ENCODE data around the gene KRTAP20-2. TPM values are rescaled to one million over a fixed set of nuclear protein-coding genes. Genes with fewer than 3 reads are reported as not detected.

The KRTAP20-2 gene
- total and polyA plus RNA-seq, 2 experiments from 2014 or later = not detected

- Histone ChIP-seq H3K9me3 (ENCODE audit: low read depth) (no peaks in the 10 kb centered on the region), H3K36me3 (replicated peaks; ENCODE audit: insufficient read depth, low read depth) (no peaks in the 10 kb centered on the region), H3K4me3 (no peak overlapping the region), H4K20me1 (ENCODE audit: insufficient read depth, poor library complexity, severe bottlenecking) (no peaks in the 10 kb centered on the region), H3K4me1 (ENCODE audit: insufficient read depth) (no peaks in the 10 kb centered on the region), H3K4me2 (no peak overlapping the region), H3K9me2 (replicated peaks; ENCODE audit: insufficient read depth) (no peaks in the 10 kb centered on the region), H2AFZ (no peak overlapping the region), H3K79me2 (no peaks in the 10 kb centered on the region), H3K27me3 (no peaks in the 10 kb centered on the region), H3K27ac (no peak overlapping the region)
- 85% methylated on average over 3 of the region's 3 CpGs for WGBS (ENCODE audit: low lambda C conversion rate, missing lambda C conversion rate)
- TF ChIP-seq EZH2phosphoT487 (IDR thresholded peaks at IDR 0.05; ENCODE audit: low read depth, severe bottlenecking, unreplicated experiment) (no peak), EZH2 (IDR thresholded peaks at IDR 0.05; ENCODE audit: borderline replicate concordance) (no peak), CTCF (IDR thresholded peaks at IDR 0.05; ENCODE audit: poor library complexity) (no peak)
- DNase-seq (ENCODE audit: low spot score) = no peak
Observed at GRCh38 chr21:30623362-30623761, 11.6 kb upstream of the KRTAP20-2 start.

GRCh38 chr21:30625449-30626165, 9.4 kb upstream of the KRTAP20-2 start:
- Histone ChIP-seq H3K27ac (no peak overlapping the region), H3K4me1 (ENCODE audit: insufficient read depth) (no peaks in the 10 kb centered on the region), H2AFZ (no peak overlapping the region), H3K27me3 (no peaks in the 10 kb centered on the region), H3K9me2 (replicated peaks; ENCODE audit: insufficient read depth) (no peaks in the 10 kb centered on the region), H3K4me2 (no peak overlapping the region), H3K36me3 (replicated peaks; ENCODE audit: insufficient read depth, low read depth) (no peaks in the 10 kb centered on the region), H3K79me2 (no peaks in the 10 kb centered on the region), H3K9me3 (ENCODE audit: low read depth) (no peaks in the 10 kb centered on the region), H4K20me1 (ENCODE audit: insufficient read depth, poor library complexity, severe bottlenecking) (no peaks in the 10 kb centered on the region), H3K4me3 (no peak overlapping the region)
- DNase-seq (ENCODE audit: low spot score) = no peak
- TF ChIP-seq CTCF (IDR thresholded peaks at IDR 0.05; ENCODE audit: poor library complexity) (no peak), EZH2phosphoT487 (IDR thresholded peaks at IDR 0.05; ENCODE audit: low read depth, severe bottlenecking, unreplicated experiment) (no peak), EZH2 (IDR thresholded peaks at IDR 0.05; ENCODE audit: borderline replicate concordance) (no peak)
- WGBS (ENCODE audit: low lambda C conversion rate, missing lambda C conversion rate) = 85% methylated on average over 4 of the region's 4 CpGs

- H2AFZ ChIP-seq = no peak overlapping the region
- no peak for DNase-seq (ENCODE audit: low spot score)
- H3K4me3 ChIP-seq = no peak overlapping the region
- H3K4me2 ChIP-seq = no peak overlapping the region
- H4K20me1 ChIP-seq (ENCODE audit: insufficient read depth, poor library complexity, severe bottlenecking) = no peaks in the 10 kb centered on the region
- H3K9me3 ChIP-seq (ENCODE audit: low read depth) = no peaks in the 10 kb centered on the region
- H3K79me2 ChIP-seq = no peaks in the 10 kb centered on the region
- no peaks in the 10 kb centered on the region for H3K36me3 ChIP-seq (replicated peaks; ENCODE audit: insufficient read depth, low read depth)
- TF ChIP-seq EZH2phosphoT487 (IDR thresholded peaks at IDR 0.05; ENCODE audit: low read depth, severe bottlenecking, unreplicated experiment) (no peak), CTCF (IDR thresholded peaks at IDR 0.05; ENCODE audit: poor library complexity) (no peak), EZH2 (IDR thresholded peaks at IDR 0.05; ENCODE audit: borderline replicate concordance) (no peak)
- H3K27ac ChIP-seq = no peak overlapping the region
- no peaks in the 10 kb centered on the region for H3K4me1 ChIP-seq (ENCODE audit: insufficient read depth)
- no peaks in the 10 kb centered on the region for H3K27me3 ChIP-seq
- H3K9me2 ChIP-seq (replicated peaks; ENCODE audit: insufficient read depth) = no peaks in the 10 kb centered on the region
- 82% methylated on average over 4 of the region's 4 CpGs for WGBS (ENCODE audit: low lambda C conversion rate, missing lambda C conversion rate)
Observed at GRCh38 chr21:30628109-30628508, 6.9 kb upstream of the KRTAP20-2 start.
